NCI-H345 treated with DMSO at 0.1 percent for 48 hours (cell line): ENCODE measurements around the gene PTBP2.

Source experiments
- DNase-seq: peaks from one replicate; lab custom pipeline; 2025; ENCODE audit not compliant: unreplicated experiment; lab: John Stamatoyannopoulos, UW

PTBP2 gene, protein sequence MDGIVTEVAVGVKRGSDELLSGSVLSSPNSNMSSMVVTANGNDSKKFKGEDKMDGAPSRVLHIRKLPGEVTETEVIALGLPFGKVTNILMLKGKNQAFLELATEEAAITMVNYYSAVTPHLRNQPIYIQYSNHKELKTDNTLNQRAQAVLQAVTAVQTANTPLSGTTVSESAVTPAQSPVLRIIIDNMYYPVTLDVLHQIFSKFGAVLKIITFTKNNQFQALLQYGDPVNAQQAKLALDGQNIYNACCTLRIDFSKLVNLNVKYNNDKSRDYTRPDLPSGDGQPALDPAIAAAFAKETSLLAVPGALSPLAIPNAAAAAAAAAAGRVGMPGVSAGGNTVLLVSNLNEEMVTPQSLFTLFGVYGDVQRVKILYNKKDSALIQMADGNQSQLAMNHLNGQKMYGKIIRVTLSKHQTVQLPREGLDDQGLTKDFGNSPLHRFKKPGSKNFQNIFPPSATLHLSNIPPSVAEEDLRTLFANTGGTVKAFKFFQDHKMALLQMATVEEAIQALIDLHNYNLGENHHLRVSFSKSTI

DNA sequence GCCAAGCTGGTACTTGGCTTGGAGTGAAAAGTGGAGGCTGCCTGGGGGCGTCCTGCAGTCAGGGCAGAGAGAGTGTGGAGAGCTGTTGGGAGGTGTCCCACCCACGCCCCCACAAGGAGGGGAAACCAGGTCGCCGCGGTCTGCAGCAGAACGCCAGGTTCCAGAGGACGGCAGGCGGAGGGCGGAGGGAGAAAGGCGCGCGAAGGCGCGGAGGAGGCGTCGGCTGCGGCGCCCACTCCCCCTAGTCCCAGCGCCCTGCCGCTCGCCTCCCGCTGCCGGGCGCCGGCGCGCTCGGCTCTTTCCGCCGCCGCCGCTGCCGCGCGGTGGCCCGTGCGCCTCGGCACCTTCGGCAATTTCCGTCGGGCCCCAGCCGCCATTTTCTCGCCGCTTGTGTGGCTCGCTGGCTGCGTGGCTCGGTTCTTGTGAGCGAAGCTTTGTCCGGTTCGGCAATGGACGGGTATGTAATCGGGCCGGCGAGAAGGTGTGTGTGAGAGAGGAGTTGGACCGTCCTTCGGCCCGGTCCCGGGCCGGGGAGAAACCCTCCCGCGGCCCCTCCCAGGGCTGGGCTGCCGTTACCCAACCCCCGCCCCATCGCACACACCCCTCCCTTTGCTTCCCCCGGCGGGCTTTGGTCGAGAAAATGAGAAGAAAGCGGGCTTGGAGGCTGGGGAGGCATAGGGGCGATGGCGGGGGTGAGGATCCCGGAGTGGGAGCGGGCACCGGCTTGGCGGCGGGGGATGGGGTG lies at the start of gene PTBP2:
Gene PTBP2, plus strand, starts transcription at position 369 of the 745 bp plus-strand sequence. Its CDS starts 81 bp downstream, at position 450.
- peak; percentile 70 for DNase-seq

DNA sequence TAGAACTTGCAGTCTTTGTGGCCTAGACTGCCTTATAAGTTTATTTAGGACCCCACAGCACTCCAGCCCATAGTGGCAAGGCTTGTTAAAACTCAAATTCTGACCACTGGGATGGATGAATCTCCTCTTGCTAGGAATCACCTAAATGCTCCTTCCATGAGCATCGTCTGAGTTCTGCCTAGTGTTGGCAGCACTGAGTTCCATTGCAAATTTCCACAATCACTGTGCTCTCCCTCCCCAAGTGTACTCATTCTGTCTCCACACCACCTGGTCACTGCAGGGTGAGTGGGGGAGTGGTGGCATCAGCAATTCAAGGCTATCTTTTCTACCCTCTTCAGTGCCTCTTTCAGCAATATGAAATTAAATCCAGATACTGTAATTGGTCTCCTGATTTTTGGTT lies 46.7 kb upstream of the PTBP2 start:
- DNase-seq, result no peak

DNA sequence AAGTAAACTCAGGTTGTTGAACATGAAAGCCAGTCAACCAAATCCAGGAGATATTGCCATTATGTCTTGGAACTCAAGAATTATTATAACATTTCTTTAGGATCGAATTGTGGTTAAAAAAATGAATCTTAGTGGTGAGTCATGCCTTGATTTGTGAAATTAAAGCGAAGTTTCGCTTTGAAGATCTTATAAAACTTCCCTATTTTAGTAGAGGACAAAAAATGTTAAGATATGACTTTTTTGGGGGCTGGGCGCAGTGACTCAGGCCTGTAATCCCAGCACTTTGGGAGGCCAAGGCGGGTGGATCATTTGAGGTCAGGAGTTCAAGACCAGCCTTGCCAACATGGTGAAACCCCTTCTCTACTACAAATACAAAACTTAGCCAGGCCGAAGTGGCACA lies 39.5 kb upstream of the PTBP2 start:
- no peak for DNase-seq

DNA sequence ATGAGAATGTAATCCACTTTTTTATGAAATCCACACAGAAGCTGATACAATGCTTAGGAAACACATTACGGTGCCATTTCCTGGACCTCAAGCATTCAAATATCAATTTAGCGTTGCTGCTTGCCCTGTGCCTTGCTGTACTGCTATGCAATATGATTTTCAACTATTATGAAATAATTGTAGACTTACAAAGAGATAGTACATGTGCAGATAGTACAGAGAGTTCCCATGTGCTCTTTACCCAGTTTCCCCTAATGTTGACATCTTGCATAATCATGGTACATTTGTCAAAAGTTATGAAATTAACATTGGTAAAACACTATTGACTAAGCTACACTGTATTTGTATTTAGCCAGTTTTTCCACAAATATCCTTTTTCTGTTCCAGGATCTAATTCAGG lies 37.7 kb upstream of the PTBP2 start:
- no peak for DNase-seq

GRCh38 chr1:96684744-96685143 lies 36.8 kb upstream of the PTBP2 start:
- DNase-seq, result no peak

GRCh38 chr1:96688767-96689166 lies 32.8 kb upstream of the PTBP2 start:
- DNase-seq, result no peak

DNA sequence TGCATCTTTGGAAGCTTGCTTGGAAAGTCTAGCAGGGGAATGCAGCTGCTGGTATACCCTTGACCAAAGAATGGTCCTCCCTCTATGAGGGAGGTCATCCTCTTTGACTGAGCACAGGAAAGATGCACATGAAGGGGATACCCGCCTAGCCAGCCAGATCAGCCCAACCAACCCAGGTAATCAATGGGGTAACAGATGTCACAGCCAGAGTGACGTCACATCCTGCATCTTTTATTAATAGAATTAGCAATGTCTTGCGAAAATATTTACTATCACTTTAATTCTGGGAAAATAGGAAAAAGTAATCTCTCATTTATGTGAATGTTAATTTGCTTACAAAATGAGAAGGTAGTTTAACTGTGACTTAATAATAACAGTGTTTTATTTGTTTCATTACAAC lies 25.6 kb upstream of the PTBP2 start:
- DNase-seq, result no peak

- no peak for DNase-seq
Observed at GRCh38 chr1:96698342-96698983, 23.1 kb upstream of the PTBP2 start.

DNA sequence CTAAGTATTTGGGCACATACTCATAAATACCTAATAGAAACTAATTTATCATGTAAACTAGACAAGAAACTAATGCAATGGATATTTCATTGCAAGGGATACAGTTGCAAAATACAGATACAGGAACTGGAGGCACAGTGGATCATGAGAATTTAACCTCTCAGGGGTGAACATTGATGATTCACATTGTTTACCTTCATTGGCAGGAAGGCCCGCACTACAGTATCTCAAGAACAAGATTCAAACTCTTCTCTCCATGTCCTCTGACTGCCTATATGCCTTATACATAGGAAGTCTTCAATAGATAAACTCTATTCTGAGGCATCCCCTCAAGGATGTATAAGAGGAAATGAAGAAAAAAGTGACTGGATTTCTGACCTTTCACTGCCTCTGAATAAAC lies 18.4 kb upstream of the PTBP2 start:
- no peak for DNase-seq

DNA sequence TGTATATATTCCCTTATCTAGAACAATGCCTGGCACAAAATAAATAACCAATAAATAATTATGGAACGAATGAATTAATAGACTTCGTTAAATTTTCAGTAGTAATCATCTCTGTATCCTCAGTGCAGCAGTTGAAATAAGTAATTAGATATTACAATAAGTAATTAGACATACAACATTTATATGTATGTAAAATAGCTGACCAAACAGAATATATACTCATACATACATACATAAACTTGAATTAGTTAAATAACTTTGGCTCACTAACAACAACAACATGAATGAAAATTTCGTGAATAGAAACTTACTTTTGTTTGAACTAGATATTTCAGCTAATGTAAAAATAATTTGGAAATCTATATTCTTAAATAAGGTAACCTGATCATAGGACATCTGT lies 14.6 kb upstream of the PTBP2 start:
- DNase-seq, result no peak

GRCh38 chr1:96708482-96708881 lies 13.1 kb upstream of the PTBP2 start:
- no peak for DNase-seq

- DNase-seq, result no peak
Observed at GRCh38 chr1:96710708-96711477, 10.7 kb upstream of the PTBP2 start.

DNA sequence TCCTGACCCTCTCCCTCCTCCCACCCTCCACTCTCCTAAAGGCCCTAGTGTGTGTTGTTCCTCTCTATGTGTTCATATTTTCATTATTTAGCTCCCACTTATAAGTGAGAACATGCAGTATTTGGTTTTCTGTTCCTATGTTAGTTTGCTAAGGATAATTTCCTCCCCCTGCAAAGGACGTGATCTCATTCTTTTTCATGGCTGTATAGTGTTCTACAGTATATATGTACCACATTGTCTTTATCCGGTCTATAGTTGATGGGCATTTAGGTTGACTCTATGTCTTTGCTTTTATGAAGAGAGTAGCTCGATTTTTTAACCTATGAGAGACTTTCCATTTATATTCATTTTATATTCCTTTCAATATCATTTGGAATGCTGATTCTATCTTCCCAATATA lies 7.9 kb upstream of the PTBP2 start:
- DNase-seq, result no peak

DNA sequence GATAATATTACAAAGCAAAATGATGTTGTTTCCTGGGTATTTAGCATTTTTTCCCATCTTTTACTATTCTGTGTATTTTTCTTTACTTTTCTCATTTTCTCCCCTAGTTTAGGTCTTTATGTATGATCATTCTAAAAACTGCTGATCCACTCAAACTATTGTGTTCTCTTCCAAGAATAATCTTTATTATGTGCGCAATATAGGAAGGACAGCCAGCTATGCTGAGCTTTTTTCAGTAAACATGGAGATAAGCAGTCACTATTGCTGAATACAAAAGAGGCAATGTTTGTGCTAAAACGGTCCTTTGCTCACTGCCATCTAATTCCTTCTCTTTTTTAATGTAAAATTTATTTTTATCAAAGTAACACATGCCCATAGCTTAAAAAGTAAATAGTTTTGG lies 6.7 kb upstream of the PTBP2 start:
- DNase-seq, result no peak

GRCh38 chr1:96715482-96715881 lies 6.1 kb upstream of the PTBP2 start:
- DNase-seq, result no peak

DNA sequence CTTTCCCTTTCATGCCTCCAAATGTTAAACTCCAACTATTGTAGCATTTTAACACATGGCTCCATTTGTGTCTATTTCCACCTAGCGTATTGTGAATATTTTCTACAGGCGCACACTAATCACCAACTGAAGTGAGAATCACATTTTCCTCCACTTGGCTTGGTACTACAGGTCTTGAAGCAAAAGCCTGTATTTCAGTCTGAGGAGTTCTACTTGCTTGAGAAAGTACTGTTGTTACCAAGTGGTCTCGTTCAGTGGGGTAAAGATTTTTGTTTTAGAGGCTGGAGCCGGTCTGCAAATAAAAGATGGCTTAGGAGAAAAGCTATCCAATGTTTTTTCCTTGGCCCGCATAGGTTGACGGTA lies 550 bp upstream of the PTBP2 start:
- no peak for DNase-seq

GRCh38 chr1:96722161-96722922 lies 758 bp downstream of the PTBP2 start:
- DNase-seq, result peak; percentile 15

DNA sequence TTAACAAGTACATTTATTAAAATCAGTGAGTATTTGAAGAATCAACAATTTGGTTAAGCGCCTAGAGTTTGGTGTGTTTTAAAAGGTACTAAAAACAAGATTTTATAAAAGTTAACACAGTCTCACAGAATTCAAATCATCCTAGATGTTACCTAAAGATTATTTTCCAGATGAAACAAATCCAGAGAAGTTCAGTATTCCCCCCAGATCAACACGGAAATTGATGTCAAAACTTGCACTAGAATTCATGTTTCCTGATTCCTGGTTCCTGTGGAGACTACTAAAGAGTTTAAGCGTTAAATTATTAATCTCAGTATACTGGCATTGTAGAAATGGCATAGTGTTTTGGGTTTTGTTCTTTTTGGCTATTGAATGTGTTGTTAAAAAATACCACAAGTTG lies 1.4 kb downstream of the PTBP2 start:
- no peak for DNase-seq

DNA sequence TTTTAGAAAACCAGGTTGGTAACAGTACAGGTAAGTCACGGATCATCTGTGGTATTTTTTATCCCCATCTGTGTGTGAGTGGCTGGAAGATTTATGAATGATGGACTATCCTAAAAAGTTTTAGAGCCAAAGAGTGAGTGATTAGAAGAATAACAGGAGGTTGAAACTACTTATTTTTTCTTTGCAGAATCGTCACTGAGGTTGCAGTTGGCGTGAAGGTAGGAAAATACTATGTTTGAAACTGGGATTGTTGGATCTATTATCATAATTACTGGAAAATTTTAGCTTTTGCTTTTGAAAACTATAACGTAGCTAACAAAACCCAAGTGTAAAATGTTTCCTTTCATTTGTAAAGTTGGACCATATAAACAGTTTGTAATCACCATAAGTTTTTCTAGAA lies 1.8 kb downstream of the PTBP2 start:
- DNase-seq, result no peak

DNA sequence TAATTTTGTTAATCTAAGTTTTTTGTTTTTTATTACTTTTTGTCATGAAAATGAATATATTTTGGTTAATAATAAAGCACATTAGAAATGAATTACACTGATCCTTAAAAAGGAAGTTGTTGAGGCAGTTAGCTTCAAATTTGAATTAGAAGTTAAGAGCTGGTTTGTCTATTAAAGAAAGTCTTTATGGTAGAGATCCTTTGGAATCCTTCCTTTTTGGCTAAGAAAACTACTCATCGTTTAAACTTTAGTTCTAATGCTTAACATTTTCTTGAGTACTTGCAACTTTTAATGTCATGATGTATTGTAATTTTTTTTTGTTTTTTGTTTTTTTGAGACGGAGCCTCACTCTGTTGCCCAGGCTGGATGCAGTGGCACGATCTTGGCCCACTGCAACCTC lies 2.4 kb downstream of the PTBP2 start:
- no peak for DNase-seq
